Neural progenitor cell (in vitro differentiated cells): Measurements from ENCODE around the gene OR1E2.

Experiments used
- CTCF ChIP-seq: fragments of 200-600 bp; sonication (generic); IDR thresholded peaks from 2 replicates; pipeline ENCODE4 v1.5.1; 2017; ENCODE audit warnings: antibody characterized with exemption, mild to moderate bottlenecking
- EZH2 ChIP-seq: fragments of 200-600 bp; sonication (generic); IDR thresholded peaks from 2 replicates; pipeline ENCODE4 v1.6.1; 2017; ENCODE audit warnings: antibody characterized with exemption, mild to moderate bottlenecking, moderate library complexity

DNA sequence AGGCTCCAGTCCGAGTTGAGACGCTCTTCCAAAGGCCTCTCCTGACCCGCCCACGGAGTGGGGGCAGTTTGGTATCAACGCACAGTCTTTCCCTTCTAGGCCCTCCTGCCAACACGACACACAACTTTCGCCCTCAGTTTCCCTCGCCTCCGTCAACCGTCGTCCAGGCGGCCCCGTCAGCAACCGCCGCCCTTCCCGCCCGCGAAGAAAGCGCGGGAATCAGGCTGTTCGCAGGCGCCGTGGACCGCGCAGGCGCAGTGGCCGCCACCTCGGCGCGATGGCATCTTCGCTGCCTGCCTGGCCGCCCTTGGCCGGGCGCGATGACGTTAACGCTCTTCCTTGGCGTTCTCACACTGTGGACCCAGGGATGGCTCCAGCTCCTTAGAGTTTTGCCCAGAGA lies 38.0 kb upstream of the OR1E2 start, which contains the start of gene SPATA22:
- TF ChIP-seq EZH2: no peak
- no peak for TF ChIP-seq CTCF
